GM18526 (cell line): ENCODE measurements around the gene EIF2S2.

Experiments
- POLR2A ChIP-seq: IDR thresholded peaks from 3 replicates; pipeline ENCODE4 v1.6.1; 2011; ENCODE audit not compliant: insufficient read length; ENCODE audit errors: extremely low read depth

EIF2S2 gene

DNA sequence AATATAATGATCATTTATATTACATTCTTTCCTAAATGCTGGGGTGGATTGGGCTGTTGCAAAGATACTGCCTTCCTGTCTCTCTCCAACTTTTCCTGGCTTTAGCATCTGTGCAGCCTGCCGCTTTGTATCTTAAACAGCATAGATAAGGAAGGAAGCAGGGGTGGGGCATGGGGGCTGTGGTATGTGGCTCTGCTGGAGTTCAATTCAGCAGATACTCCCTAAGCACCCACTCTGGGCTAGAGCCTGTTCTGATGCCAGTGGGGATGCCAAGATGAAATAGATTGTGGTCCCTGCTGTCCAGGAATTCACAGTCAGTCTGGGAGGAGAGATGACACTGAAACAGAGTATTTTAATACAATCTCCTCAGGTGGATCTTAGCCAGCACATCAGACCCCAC lies 56.8 kb downstream of the EIF2S2 start:
- TF ChIP-seq POLR2A, result no peak

DNA sequence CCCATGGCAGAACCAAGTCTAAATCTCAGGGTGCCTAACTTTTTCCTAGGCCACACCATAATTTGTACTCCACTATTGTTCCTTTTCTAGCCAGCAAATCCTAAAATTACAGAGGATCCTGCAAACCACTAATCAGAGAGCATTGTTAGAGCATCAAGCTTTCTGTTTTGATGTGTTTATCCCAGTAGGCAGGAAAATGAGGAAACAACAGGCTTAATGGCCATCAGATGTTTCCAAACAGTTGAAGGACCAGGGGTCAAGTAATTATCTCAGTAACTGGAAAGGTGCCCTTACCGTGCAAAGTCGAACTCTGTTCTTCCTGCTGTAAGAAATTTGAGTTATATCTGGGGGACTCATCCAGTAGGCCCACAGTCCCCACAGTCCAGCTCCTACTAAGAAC lies 59.6 kb downstream of the EIF2S2 start:
- TF ChIP-seq POLR2A, result no peak

DNA sequence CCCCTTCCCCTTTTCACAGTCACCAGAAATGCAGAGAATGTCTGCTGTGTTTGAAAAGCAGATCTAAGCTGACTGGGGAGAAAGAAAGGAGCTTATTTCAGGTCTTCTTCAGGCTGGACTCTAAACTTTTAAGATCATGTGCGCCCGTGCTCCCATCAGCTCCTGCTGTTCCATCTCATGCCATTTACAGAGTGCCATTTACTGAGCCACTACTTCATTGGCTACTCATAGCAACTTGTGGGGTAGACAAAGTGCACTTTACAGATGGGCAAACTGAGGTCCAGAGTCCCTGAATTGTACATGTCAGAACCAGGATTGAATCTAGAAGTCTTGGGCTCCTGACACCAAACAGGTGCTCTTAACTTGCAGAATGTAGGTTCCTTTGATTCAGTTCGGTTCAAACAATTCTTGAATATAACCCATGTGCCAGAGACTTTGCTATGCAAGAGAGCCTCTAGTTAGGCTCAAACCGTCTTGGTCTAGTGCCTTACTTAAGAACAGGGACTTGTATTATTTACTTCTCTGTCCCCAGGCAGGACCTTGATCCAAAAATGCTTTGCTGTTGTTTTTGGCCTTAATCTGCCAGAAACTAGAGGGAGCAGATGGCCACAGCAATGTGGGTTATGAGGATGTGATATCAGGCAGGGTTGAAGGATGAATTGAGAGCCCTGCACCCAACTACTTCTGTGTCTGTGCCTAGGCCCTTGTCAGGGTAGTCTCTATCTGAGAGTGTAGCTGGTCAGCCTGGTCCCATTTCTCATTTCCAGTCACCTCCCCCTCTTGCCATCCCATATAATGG lies 61.9 kb downstream of the EIF2S2 start:
- no peak for TF ChIP-seq POLR2A

DNA sequence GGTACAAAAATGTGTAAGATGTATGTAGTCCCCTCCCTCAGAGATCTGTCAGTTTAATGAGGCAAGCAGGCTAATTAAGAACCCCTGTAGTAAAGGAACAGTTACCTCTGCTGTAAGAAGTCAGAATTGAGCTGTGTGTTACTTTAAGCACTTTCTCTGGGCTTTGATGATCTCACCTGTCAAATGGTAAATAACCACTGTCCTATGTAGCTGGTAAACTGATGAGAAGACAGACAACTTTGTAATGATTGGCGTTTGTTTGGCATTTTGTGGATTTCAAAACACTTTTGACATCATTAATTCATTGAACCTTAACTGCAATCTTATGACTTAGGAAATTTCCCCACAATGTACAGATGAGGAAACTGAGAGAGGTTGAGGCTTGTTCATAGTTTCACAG lies 62.7 kb downstream of the EIF2S2 start:
- TF ChIP-seq POLR2A, result no peak

DNA sequence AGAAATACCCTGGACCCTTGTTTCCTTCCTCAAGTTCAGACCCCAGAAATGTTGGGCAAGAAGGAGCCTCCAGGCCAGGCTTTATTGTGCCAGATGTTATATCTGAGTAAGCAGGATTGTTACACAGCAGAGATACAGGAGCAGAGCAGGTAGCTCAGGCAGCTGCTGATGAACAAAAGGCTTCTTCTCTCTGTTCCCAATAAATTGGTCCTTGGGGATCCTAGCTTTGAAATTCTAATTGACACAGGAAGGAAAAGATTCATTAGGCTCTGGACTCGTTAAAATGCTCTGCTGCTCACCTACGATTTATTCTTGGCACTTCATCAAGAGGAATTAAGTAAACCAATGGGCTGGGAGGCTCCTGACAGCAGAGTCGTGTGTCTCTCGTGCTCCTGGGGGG lies 64.1 kb downstream of the EIF2S2 start:
- no peak for TF ChIP-seq POLR2A

DNA sequence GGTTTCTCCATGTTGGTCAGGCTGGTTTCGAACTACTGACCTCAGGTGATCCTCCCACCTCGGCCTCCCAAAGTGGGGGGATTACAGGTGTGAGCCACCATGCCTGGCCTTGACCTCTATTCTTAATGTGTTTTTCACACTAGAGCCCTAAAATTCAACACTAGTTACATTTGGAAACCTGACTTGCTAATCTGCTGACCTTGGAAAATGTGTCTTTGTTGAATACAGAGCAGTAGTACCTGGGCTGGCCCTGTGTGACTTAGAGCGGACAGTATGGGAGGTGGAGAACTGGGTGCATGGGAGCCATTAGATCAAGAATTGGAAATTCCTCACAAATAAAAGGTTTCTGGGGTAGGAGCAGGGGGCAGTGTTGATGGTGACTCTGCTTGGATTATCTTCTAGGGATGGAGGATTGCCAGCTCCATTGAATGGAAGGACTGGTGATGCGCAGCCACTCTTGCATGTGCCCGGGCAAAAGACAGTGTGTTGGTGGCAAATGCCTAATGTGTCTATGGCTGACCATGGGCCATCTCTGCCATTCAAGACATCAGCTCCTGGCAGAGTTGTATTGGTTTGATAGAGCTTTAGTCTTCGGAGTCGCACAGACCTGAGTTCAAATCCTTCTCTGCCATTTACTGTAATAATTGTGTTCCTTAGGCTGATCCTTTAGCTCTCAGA lies 64.9 kb downstream of the EIF2S2 start:
- no peak for TF ChIP-seq POLR2A

DNA sequence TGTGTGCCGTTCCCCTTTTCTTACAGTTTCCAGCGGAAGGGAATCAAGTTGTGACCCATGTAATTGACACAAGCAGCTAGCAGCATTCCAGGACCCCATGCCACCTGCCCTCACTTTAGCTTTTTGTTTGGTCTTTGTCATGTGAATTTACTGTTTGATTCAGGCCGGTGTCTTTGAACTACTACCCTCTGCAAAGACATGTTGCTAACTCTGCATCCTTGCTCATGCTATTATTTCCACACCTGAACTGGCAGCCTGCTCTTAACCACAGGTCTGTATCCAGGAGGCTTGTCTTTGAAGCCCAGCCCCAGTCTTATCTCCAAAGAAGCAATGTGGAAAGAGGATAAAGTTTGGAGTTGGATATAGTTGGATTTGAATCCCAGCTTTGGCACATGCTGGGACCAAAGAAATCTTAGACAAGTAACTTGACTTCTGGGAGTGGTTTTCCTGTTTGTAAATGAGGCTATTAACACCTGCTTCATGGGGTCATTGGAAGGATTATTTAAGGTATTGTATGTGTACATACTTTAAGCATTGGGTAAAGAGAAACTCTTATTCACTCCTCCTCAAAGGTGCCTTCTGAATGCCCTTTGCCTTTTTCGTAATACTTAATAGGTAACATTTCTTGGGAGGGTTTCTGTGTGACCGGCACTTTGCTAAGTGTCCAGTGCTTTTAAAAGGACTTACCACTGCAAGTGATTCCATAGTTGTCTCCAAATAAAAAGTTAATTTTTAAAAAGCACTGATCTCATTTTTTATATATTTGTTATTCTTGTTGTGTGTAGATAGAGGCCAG lies 65.9 kb downstream of the EIF2S2 start:
- TF ChIP-seq POLR2A, result no peak

DNA sequence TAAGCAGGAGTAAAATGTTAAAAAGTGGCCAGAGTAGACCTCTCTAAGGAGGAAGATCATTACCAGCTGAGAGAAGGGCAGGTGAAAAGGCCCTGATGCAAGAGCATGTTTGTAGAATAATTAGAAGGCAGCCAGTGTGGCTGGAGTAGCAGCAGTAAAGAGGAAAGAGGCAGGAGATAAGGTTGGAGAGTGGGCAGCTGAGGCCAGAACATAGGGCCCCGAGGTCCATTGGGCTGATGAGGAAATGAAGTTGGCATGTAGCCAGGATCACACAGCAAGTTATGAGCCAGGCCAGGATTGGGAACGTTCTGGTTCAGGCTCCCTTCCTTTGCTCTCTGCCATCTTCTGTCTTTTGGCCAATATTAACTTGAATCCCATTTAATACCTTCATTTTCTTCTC lies 66.7 kb downstream of the EIF2S2 start:
- no peak for TF ChIP-seq POLR2A

DNA sequence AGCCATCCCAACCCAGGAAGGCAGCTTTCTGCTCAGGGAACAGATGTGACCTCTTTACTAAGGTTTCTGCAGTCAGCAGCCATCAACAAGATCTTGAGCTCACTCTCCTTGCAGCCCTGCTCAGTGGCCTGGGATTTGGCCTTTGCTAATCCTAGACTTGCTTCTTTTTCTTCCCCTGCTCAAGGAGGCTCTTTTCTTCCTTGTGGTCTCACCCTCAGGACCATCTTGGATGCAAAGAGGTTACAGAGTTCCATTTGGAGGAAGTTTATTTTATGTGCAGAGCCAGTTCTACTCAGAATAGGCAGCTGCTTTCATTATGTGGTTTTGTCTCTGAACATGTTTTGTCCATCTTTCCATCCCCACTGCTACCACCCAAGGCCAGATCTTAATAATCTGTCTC lies 69.0 kb downstream of the EIF2S2 start:
- no peak for TF ChIP-seq POLR2A

DNA sequence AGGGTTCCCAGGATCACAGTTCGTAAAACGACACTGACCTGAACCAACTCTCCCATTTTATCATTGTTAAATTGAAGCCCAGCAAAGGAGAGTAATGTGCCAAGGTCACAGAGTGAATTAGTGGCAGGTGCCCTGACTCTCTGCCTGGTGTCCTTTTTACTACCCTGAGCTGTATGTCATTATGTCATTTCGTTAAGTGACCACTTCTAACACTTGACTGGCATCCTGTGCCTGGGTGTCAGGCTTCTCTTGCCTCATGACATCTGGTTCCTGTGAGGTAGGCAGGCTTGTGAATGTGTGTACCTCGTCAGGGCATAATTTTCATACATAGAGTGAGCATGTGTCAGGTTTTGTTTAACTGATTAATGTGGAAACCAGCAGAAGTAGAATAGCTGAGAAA lies 69.8 kb downstream of the EIF2S2 start:
- TF ChIP-seq POLR2A, result no peak

DNA sequence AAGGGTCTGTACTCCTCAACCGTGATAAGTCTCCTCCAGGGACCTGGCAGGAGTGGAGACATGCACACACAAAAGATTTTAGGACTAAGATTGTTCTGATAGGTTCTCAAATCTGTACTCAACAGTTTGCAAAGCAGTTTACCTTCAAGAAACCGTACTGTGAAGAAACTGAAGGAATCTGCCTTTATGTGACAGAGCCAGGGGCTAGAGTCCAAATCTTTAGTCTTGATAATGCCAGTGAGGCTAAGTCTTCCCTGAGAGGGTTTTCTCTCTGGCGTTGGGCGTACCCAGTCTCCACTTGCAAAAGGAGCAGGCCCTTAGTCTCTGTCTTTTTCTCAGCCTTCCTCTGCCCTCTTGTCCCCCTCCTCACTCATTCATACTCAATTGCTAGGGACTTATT lies 70.8 kb downstream of the EIF2S2 start:
- no peak for TF ChIP-seq POLR2A

DNA sequence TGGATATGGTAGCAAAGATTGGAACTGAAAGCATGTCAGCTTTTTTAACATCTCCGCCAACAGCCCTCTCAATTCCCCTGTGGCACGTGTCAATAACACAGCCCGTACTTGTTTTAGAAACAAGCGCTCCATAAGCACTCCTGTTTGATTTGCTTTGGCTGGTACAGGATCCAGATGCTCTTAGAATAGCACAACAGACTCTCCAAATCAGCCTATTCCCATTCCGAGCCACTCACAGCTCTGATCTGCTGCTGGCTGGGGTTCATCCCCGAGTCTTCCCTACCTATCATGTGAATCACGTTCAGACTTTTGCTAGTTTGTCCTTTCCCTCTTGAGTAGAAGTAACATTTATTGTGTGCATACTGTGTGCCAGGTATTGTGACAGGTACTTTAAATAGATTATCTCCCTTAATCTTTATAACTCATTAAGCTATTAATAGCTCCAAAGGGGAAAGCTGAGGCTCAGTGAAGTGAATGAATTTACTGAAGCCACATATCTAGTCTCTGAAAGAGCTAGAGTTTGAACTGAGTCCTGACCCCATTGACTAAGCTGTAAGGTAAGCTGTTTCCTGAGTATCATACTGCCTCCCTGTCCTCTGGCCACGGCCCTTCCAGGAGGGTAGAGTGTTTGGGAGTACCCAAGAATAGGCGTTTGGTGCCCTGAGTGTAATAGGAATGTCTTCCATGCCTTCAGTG lies 71.6 kb downstream of the EIF2S2 start:
- TF ChIP-seq POLR2A, result no peak
